ENCODE measurements around the gene PNPLA5.

- TF ChIP-seq CTCF (conservative IDR thresholded peaks at IDR 0.05) (no peak), EZH2 (IDR thresholded peaks at IDR 0.05; ENCODE audit: low read depth) (no peak)
These were observed 32.6 kb downstream of the PNPLA5 start for GRCh38 chr22:43859176-43859575.
